PFSK-1 (cell line): ENCODE data around the gene ZBED5.

Experiments
- POLR2AphosphoS5 ChIP-seq: IDR thresholded peaks from 2 replicates; pipeline ENCODE4 v1.6.1; 2012; ENCODE audit warnings: low read depth, mild to moderate bottlenecking, control low read depth, low read length, moderate library complexity
- SIN3A ChIP-seq: IDR thresholded peaks from 2 replicates; pipeline ENCODE4 v1.6.1; 2012; ENCODE audit warnings: mild to moderate bottlenecking, low read length, moderate library complexity, borderline replicate concordance; ENCODE audit not compliant: insufficient read depth
- TAF1 ChIP-seq: IDR thresholded peaks from 2 replicates; pipeline ENCODE4 v1.6.1; 2012; ENCODE audit warnings: low read length, control low read depth, borderline replicate concordance; ENCODE audit not compliant: insufficient read depth
- TF ChIP-seq, protein P1 (sequence below), 2 experiments: IDR thresholded peaks; 2 replicates each; pipeline versions ENCODE4 v1.6.1 to v1.8.0; 2011 to 2012; ENCODE audit warnings: low read depth in 2 of 2, low read length in 2 of 2, control low read depth in 1 of 2, inconsistent platforms in 1 of 2, mild to moderate bottlenecking in 1 of 2, moderate library complexity in 1 of 2; ENCODE audit not compliant: insufficient read depth in 1 of 2

DNA sequence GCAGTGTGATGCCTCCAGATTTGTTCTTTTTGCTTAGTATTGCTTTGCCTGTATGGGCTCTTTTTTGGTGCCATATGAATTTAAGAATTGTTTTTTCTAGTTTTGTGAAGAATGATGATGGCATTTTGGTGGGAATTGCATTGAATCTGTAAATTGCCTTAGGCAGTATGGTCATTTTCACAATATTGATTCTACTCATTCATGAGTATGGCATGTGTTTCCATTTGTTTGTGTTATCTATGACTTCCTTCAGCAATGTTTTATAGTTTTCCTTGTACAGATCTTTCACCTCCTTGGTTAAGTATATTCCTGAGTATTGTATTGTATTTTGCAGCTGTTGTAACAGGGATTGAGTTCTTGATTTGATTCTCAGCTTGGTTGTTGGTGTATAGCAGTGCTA is 18.3 kb upstream of the ZBED5 start:
- TF ChIP-seq POLR2AphosphoS5 (no peak), TAF1 (no peak), SIN3A (no peak)
- TF ChIP-seq, protein P1, sequence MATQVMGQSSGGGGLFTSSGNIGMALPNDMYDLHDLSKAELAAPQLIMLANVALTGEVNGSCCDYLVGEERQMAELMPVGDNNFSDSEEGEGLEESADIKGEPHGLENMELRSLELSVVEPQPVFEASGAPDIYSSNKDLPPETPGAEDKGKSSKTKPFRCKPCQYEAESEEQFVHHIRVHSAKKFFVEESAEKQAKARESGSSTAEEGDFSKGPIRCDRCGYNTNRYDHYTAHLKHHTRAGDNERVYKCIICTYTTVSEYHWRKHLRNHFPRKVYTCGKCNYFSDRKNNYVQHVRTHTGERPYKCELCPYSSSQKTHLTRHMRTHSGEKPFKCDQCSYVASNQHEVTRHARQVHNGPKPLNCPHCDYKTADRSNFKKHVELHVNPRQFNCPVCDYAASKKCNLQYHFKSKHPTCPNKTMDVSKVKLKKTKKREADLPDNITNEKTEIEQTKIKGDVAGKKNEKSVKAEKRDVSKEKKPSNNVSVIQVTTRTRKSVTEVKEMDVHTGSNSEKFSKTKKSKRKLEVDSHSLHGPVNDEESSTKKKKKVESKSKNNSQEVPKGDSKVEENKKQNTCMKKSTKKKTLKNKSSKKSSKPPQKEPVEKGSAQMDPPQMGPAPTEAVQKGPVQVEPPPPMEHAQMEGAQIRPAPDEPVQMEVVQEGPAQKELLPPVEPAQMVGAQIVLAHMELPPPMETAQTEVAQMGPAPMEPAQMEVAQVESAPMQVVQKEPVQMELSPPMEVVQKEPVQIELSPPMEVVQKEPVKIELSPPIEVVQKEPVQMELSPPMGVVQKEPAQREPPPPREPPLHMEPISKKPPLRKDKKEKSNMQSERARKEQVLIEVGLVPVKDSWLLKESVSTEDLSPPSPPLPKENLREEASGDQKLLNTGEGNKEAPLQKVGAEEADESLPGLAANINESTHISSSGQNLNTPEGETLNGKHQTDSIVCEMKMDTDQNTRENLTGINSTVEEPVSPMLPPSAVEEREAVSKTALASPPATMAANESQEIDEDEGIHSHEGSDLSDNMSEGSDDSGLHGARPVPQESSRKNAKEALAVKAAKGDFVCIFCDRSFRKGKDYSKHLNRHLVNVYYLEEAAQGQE (IDR thresholded peaks at IDR 0.05; ENCODE audit: insufficient read depth in 1 of 2, low read depth in 2 of 2, low read length in 2 of 2): no peak
